KMS-11 (cell line): ENCODE results near the gene ISCU.
A peak's percentile ranks its signal among the peaks of the same experiment; 100 is the strongest.

Source experiments
- H2AFZ ChIP-seq: fragments of 200-600 bp; sonication (generic); 2 replicates; pipeline ENCODE4 v1.6.1; 2016; ENCODE audit warnings: antibody characterized with exemption, mixed run types, low read depth
- H3K27ac ChIP-seq: fragments of 200-600 bp; sonication (generic); 2 replicates; pipeline ENCODE4 v1.6.1; 2016; ENCODE audit warnings: mild to moderate bottlenecking, mixed run types
- H3K27me3 ChIP-seq: fragments of 200-600 bp; sonication (generic); 2 replicates; pipeline ENCODE4 v1.6.1; 2017; ENCODE audit warnings: mild to moderate bottlenecking, low read depth, mixed run types, moderate library complexity; ENCODE audit not compliant: insufficient read depth
- H3K36me3 ChIP-seq: fragments of 200-600 bp; sonication (generic); 2 replicates; pipeline ENCODE4 v1.6.1; 2017; ENCODE audit warnings: mild to moderate bottlenecking, mixed run types; ENCODE audit not compliant: insufficient read depth
- H3K4me1 ChIP-seq: fragments of 200-600 bp; sonication (generic); 2 replicates; pipeline ENCODE4 v1.6.1; 2016; ENCODE audit warnings: mild to moderate bottlenecking, low read depth, mixed run types; ENCODE audit not compliant: poor library complexity, severe bottlenecking
- H3K4me2 ChIP-seq: fragments of 200-600 bp; sonication (generic); 2 replicates; pipeline ENCODE4 v1.7.0; 2016; ENCODE audit warnings: mild to moderate bottlenecking, mixed run types
- H3K4me3 ChIP-seq: fragments of 200-600 bp; sonication (generic); IDR thresholded peaks from 2 replicates; pipeline ENCODE4 v1.6.1; 2017; ENCODE audit warnings: low read depth, low read length, mixed read lengths; ENCODE audit not compliant: insufficient read depth
- H3K79me2 ChIP-seq: fragments of 200-600 bp; sonication (generic); 2 replicates; pipeline ENCODE4 v1.6.1; 2016; ENCODE audit warnings: low read depth, mixed run types; ENCODE audit not compliant: insufficient read depth
- H3K9ac ChIP-seq: fragments of 200-600 bp; sonication (generic); 2 replicates; pipeline ENCODE4 v1.6.1; 2016; ENCODE audit warnings: mild to moderate bottlenecking, mixed run types
- H4K20me1 ChIP-seq: fragments of 200-600 bp; sonication (generic); 2 replicates; pipeline ENCODE4 v1.6.1; 2016; ENCODE audit warnings: mild to moderate bottlenecking, mixed run types; ENCODE audit not compliant: insufficient read depth
- TF ChIP-seq, protein P1 (sequence below): fragments of 200-600 bp; sonication (generic); conservative IDR thresholded peaks from 2 replicates; pipeline ENCODE4 v1.6.1; 2017; ENCODE audit warnings: low read depth, mild to moderate bottlenecking, antibody characterized with exemption, low read length, moderate library complexity, mixed read lengths

The ISCU gene

DNA sequence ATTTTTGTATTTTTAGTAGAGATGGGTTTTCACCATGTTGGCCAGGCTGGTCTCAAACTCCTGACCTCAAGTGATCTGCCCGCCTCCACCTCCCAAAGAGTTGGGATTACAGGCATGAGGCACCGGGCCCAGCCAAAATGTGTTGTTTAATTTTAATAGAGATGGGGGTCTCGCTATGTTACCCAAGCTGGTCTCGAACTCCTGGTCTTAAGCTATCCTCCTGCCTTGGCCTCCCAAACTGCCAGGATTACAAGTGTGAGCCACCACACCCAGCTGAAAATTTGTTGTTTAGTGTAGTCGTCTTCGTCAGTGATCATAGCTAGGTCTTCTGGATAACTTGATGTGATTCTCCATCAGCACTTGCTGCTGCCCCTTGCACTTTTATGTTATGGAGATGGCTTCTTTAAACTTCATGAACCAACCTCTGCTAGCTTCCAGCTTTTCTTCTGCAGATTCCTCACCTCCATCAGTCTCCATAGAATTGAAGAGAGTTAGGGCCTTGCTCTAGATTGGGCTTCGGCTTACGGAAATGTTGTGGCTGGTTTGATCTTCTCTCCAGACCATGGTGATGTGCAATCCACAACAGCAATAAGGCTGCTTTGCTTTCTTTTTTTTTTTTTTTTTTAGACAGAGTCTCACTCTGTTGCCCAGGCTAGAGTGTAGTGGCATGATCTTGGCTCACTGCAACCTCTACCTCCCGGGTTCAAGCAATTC is 13.0 kb downstream of the ISCU start:
- Histone ChIP-seq H3K9ac (no peak overlapping the region), H3K4me2 (peak overlapping the region; percentile 40), H3K4me3 (no peak overlapping the region), H3K4me1 (peaks cover 74% of the 10 kb centered on the region), H3K27ac (peak overlapping the region; percentile 54), H3K79me2 (no peaks in the 10 kb centered on the region), H3K36me3 (no peaks in the 10 kb centered on the region), H4K20me1 (no peaks in the 10 kb centered on the region), H3K27me3 (no peaks in the 10 kb centered on the region), H2AFZ (no peak overlapping the region)
- TF ChIP-seq, protein P1, sequence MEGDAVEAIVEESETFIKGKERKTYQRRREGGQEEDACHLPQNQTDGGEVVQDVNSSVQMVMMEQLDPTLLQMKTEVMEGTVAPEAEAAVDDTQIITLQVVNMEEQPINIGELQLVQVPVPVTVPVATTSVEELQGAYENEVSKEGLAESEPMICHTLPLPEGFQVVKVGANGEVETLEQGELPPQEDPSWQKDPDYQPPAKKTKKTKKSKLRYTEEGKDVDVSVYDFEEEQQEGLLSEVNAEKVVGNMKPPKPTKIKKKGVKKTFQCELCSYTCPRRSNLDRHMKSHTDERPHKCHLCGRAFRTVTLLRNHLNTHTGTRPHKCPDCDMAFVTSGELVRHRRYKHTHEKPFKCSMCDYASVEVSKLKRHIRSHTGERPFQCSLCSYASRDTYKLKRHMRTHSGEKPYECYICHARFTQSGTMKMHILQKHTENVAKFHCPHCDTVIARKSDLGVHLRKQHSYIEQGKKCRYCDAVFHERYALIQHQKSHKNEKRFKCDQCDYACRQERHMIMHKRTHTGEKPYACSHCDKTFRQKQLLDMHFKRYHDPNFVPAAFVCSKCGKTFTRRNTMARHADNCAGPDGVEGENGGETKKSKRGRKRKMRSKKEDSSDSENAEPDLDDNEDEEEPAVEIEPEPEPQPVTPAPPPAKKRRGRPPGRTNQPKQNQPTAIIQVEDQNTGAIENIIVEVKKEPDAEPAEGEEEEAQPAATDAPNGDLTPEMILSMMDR: no peak

DNA sequence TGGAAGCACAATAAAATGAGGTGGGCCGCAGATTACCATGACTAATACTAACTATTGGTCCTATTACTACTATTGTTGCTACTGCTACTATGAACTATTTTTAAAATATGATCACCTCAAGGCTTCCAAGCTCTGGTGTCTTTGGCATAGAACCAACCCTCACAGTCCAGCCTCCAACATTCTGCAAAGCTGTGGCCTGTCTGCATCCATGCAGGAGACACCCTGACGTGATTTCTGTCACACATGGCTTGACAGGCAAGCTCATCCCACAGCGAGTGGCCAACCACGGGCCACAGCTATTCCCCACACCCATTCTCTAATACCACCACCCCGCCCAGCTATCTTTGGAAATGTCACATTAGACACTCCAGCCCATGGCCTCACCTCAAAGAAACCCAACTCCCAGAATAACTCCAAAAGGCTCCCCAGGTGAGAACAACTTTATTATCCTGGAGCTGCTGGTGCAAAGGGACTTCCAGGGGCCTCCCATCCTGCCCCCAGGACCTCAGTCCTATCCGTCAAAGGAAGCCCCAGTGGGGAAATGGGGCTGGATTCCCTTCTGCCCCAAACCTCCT is 14.4 kb downstream of the ISCU start:
- H3K27me3 ChIP-seq: no peaks in the 10 kb centered on the region
- H3K27ac ChIP-seq: peak overlapping the region; percentile 54
- no peaks in the 10 kb centered on the region for H4K20me1 ChIP-seq
- H2AFZ ChIP-seq: no peak overlapping the region
- TF ChIP-seq, protein P1: no peak
- peaks cover 60% of the 10 kb centered on the region for H3K4me1 ChIP-seq
- H3K79me2 ChIP-seq: no peaks in the 10 kb centered on the region
- no peak overlapping the region for H3K9ac ChIP-seq
- H3K4me3 ChIP-seq: no peak overlapping the region
- H3K36me3 ChIP-seq: no peaks in the 10 kb centered on the region
- peak overlapping the region; percentile 29; the same call in 1 of the 2 replicates for H3K4me2 ChIP-seq

GRCh38 chr12:108577458-108577857 is 15.1 kb downstream of the ISCU start:
- Histone ChIP-seq H3K36me3 (no peaks in the 10 kb centered on the region), H3K79me2 (no peaks in the 10 kb centered on the region)
- TF ChIP-seq, protein P1: no peak

GRCh38 chr12:108578264-108578663 is 15.9 kb downstream of the ISCU start:
- no peak overlapping the region for H3K4me3 ChIP-seq
- H3K79me2 ChIP-seq: no peaks in the 10 kb centered on the region
- H3K4me2 ChIP-seq: no peak overlapping the region
- H2AFZ ChIP-seq: no peak overlapping the region
- H4K20me1 ChIP-seq: no peaks in the 10 kb centered on the region
- TF ChIP-seq, protein P1: no peak
- H3K9ac ChIP-seq: no peak overlapping the region
- no peak overlapping the region for H3K27ac ChIP-seq
- H3K4me1 ChIP-seq: peaks cover 45% of the 10 kb centered on the region
- no peaks in the 10 kb centered on the region for H3K36me3 ChIP-seq
- no peaks in the 10 kb centered on the region for H3K27me3 ChIP-seq

More at GRCh38 chr12:108577458-108577857, 15.1 kb downstream of the ISCU start:
- H3K27ac ChIP-seq: no peak overlapping the region
- no peaks in the 10 kb centered on the region for H4K20me1 ChIP-seq
- H3K4me1 ChIP-seq: peaks cover 53% of the 10 kb centered on the region
- no peak overlapping the region for H3K4me3 ChIP-seq
- H3K4me2 ChIP-seq: no peak overlapping the region
- H3K9ac ChIP-seq: no peak overlapping the region
- no peak overlapping the region for H2AFZ ChIP-seq
- H3K27me3 ChIP-seq: no peaks in the 10 kb centered on the region
